GM12878 (cell line): ENCODE results near the gene MOB2. TPM values are rescaled to one million over a fixed set of nuclear protein-coding genes. Genes with fewer than 3 reads are reported as not detected.

Experiments
- ATAC-seq: fragments of 200-7000 bp; cut with Tn5 transposase; 3 replicates; pipeline ENCODE4 v1.9.1; 2020; ENCODE audit warnings: mild to moderate bottlenecking, moderate library complexity
- BruUV-seq: library from RNA; stranded (reverse); fragments of 400-500 nt; replicated peaks from 2 replicates; lab custom pipeline; 2021; lab: Mats Ljungman, UMichigan
- CTCF ChIA-PET: fragments of 300-600 bp; sonication (Branson Sonifier 250); formaldehyde crosslinking; extraction: SDS; loops from one replicate; lab custom pipeline; 2021; ENCODE audit warnings: inconsistent platforms; lab: Yijun Ruan, JAX
- POLR2A ChIA-PET: fragments of 350-600 bp; formaldehyde crosslinking; extraction: SDS; loops from one replicate; lab custom pipeline; 2021; ENCODE audit warnings: inconsistent platforms; lab: Charles Lee
- RAD21 ChIA-PET: fragments of 300-600 bp; sonication (Branson Sonifier 250); formaldehyde crosslinking; loops from one replicate; lab custom pipeline; 2023; ENCODE audit warnings: antibody characterized with exemption; ENCODE audit not compliant: unreplicated experiment; lab: Charles Lee
- SMC1A ChIA-PET: fragments of 300-600 bp; sonication (Branson Sonifier 250); formaldehyde crosslinking; loops from one replicate; lab custom pipeline; 2023; ENCODE audit not compliant: unreplicated experiment, uncharacterized antibody; lab: Charles Lee
- DNase-seq: peaks from one replicate; pipeline ENCODE4 v3.0.0-alpha.2; 2011; ENCODE audit warnings: low read depth, low spot score
- FAIRE-seq: peaks from 3 replicates; lab custom pipeline; 2011; peaks lifted over from hg19 to GRCh38; lab: Jason Lieb, UNC
- H2AFZ ChIP-seq: 2 replicates; pipeline ENCODE4 v1.6.0; 2011; ENCODE audit warnings: low read depth, low read length, control low read depth; ENCODE audit not compliant: control insufficient read depth
- H3K27ac ChIP-seq: 2 replicates; pipeline ENCODE4 v1.5.1; 2011; ENCODE audit warnings: control low read depth; ENCODE audit not compliant: control insufficient read depth, insufficient read depth
- H3K27me3 ChIP-seq, 2 experiments: replicated peaks in 1 of 2; 2 replicates each; pipeline versions ENCODE4 v1.6.0 to v1.6.1; 2011; ENCODE audit warnings: low read length in 1 of 2; ENCODE audit not compliant: control insufficient read depth in 2 of 2, insufficient read depth in 2 of 2
- H3K36me3 ChIP-seq, 2 experiments: 2 replicates each; pipeline ENCODE4 v1.5.1; 2011; ENCODE audit warnings: low read length in 1 of 2; ENCODE audit not compliant: control insufficient read depth in 2 of 2, insufficient read depth in 2 of 2
- H3K4me1 ChIP-seq: 2 replicates; pipeline ENCODE4 v1.6.1; 2011; ENCODE audit warnings: mild to moderate bottlenecking, low read length, moderate library complexity, mixed read lengths; ENCODE audit not compliant: control insufficient read depth, insufficient read depth
- H3K4me2 ChIP-seq: 2 replicates; pipeline ENCODE4 v1.6.0; 2011; ENCODE audit warnings: control low read depth; ENCODE audit not compliant: control insufficient read depth, insufficient read depth
- H3K4me3 ChIP-seq: fragments of 200-600 bp; sonication (generic); 2 replicates; pipeline ENCODE4 v1.5.1; 2016
- H3K79me2 ChIP-seq: 2 replicates; pipeline ENCODE4 v1.6.0; 2011; ENCODE audit warnings: low read length; ENCODE audit not compliant: control insufficient read depth, insufficient read depth
- H3K9ac ChIP-seq: 2 replicates; pipeline ENCODE4 v1.8.0; 2011; ENCODE audit warnings: low read length, control low read depth, mixed read lengths; ENCODE audit not compliant: control insufficient read depth, insufficient read depth
- H3K9me3 ChIP-seq: replicated peaks from 3 replicates; pipeline ENCODE4 v1.5.1; 2011; ENCODE audit warnings: mild to moderate bottlenecking, low read length; ENCODE audit not compliant: control insufficient read depth, insufficient read depth
- H4K20me1 ChIP-seq: 2 replicates; pipeline ENCODE4 v1.6.0; 2011; ENCODE audit not compliant: control insufficient read depth, insufficient read depth
- BRCA1 ChIP-seq: IDR thresholded peaks from 2 replicates; pipeline ENCODE4 v1.6.1; 2011; ENCODE audit warnings: low read depth, low read length, improper control_type of control experiment
- CBX3 ChIP-seq: fragments of 200-600 bp; sonication (generic); IDR thresholded peaks from 2 replicates; pipeline ENCODE4 v1.6.1; 2016; ENCODE audit warnings: low read depth, borderline replicate concordance
- EED ChIP-seq: sonication (generic); IDR thresholded peaks from 2 replicates; pipeline ENCODE4 v1.6.1; 2016; ENCODE audit warnings: antibody characterized with exemption, low read depth
- IKZF1 ChIP-seq: fragments of 450-650 bp; conservative IDR thresholded peaks from 2 replicates; pipeline ENCODE4 v1.6.1; 2017; ENCODE audit warnings: antibody characterized with exemption, mild to moderate bottlenecking
- LARP7 ChIP-seq: fragments of 450-650 bp; IDR thresholded peaks from 2 replicates; pipeline ENCODE4 v1.6.1; 2017; ENCODE audit warnings: mild to moderate bottlenecking
- MEF2A ChIP-seq: IDR thresholded peaks from 2 replicates; pipeline ENCODE4 v1.6.1; 2011; ENCODE audit warnings: low read depth, mild to moderate bottlenecking, low read length, moderate library complexity; ENCODE audit not compliant: insufficient read depth
- PAX5 ChIP-seq: IDR thresholded peaks from 2 replicates; pipeline ENCODE4 v1.6.1; 2011; ENCODE audit warnings: low read depth, low read length, borderline replicate concordance
- RCOR1 ChIP-seq: conservative IDR thresholded peaks from 2 replicates; pipeline ENCODE4 v1.6.1; 2012; ENCODE audit warnings: low read depth, low read length, improper control_type of control experiment
- WGBS: methylation state at CpG from one replicate; pipeline ENCODE4 v1.1.6; 2016; ENCODE audit warnings: low lambda C conversion rate; ENCODE audit not compliant: insufficient replicate concordance, insufficient coverage; ENCODE audit errors: missing lambda C conversion rate; 5-methylcytosine and 5-hydroxymethylcytosine counted together
- in situ Hi-C: fragments of 300-500 bp; cut with MboI; formaldehyde crosslinking; loops from 9 replicates; pipeline ENCODE4 v1.14.3; 2018; ENCODE audit warnings: mixed read lengths
- intact Hi-C: fragments of 100-400 bp; cut with micrococcal nuclease; formaldehyde crosslinking; loops from one replicate; pipeline ENCODE4 v1.14.2; 2022; ENCODE audit not compliant: unreplicated experiment
- polyA plus RNA-seq, 11 experiments: library from polyadenylated mRNA; depleted of rRNA in 4 of 11; unstranded in 6 of 11; stranded (reverse) in 5 of 11; fragments of >200 nt; fragmentation: Nextera tagmentation in 4 of 11; fragmentation: Illumina TruSeq in 1 of 11; extraction: Ambion mirVana in 4 of 11; extraction: Trizol in 1 of 11; gene quantifications; 1 replicate in 1 of 11; 2 replicates in 10 of 11; pipeline versions ENCODE4 v1.2.1 to v1.2.3, GENCODE V29; 2011 to 2016; ENCODE audit warnings: inconsistent platforms in 2 of 11, missing spikeins in 2 of 11, low read depth in 1 of 11
- total RNA-seq, 4 experiments: library from RNA; depleted of rRNA in 3 of 4; stranded (reverse); fragments of >200 nt in 3 of 4; fragmentation: Illumina TruSeq in 1 of 4; extraction: Trizol in 1 of 4; gene quantifications; 2 replicates each; pipeline versions ENCODE4 v1.2.1 to v1.2.3, GENCODE V29; 2013 to 2021
- TF ChIP-seq, protein P1 (sequence below): IDR thresholded peaks from 2 replicates; pipeline ENCODE4 v1.6.1; 2012; ENCODE audit warnings: low read length, inconsistent platforms
- TF ChIP-seq, protein P2 (sequence below): IDR thresholded peaks from 2 replicates; pipeline ENCODE4 v1.6.1; 2012; ENCODE audit warnings: low read depth, low read length, improper control_type of control experiment
- TF ChIP-seq, protein P3 (sequence below): IDR thresholded peaks from 2 replicates; pipeline ENCODE4 v1.6.1; 2011; ENCODE audit warnings: borderline replicate concordance, low read depth, mild to moderate bottlenecking, moderate library complexity, low read length; ENCODE audit not compliant: insufficient read depth, poor library complexity, severe bottlenecking
- TF ChIP-seq, protein P4 (sequence below): fragments of 450-650 bp; IDR thresholded peaks from 2 replicates; pipeline ENCODE4 v1.6.1; 2016; ENCODE audit warnings: mild to moderate bottlenecking

The MOB2 gene
- total and polyA plus RNA-seq, 10 of the 15 experiments (the other 5 are each of a cell fraction or from before 2014, with no cell fraction given) = 0.10 to 34.6 (median 15.5) TPM

DNA sequence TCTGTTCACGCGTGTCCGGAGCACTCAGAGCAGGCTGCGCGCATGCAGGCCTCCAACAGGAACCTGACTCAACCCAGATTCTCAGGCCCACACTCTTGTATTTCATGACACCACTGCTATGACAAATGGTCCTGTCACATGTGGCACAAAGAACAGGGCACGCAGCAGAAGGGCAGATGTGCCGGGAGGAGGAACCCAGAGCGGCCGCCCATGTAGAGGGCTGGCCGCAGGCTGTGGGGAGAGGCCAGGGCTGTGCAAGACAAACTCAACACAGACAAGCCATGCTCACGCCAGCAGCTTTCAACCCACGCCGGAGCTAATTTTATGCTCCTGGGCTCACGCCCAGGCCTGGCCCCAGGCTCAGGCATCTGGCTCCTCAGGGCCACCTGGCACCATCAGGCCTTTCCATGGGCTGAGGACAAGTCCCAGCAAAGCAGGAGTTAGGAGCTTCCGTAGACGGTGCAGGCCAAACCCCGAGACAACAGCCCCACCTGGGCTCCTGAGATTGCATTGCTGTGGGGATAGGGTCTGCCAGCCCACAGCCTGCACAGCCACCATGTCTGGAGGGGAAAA lies 45.5 kb upstream of the MOB2 start (continued):
- TF ChIP-seq, protein P1, sequence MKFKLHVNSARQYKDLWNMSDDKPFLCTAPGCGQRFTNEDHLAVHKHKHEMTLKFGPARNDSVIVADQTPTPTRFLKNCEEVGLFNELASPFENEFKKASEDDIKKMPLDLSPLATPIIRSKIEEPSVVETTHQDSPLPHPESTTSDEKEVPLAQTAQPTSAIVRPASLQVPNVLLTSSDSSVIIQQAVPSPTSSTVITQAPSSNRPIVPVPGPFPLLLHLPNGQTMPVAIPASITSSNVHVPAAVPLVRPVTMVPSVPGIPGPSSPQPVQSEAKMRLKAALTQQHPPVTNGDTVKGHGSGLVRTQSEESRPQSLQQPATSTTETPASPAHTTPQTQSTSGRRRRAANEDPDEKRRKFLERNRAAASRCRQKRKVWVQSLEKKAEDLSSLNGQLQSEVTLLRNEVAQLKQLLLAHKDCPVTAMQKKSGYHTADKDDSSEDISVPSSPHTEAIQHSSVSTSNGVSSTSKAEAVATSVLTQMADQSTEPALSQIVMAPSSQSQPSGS = no peak

DNA sequence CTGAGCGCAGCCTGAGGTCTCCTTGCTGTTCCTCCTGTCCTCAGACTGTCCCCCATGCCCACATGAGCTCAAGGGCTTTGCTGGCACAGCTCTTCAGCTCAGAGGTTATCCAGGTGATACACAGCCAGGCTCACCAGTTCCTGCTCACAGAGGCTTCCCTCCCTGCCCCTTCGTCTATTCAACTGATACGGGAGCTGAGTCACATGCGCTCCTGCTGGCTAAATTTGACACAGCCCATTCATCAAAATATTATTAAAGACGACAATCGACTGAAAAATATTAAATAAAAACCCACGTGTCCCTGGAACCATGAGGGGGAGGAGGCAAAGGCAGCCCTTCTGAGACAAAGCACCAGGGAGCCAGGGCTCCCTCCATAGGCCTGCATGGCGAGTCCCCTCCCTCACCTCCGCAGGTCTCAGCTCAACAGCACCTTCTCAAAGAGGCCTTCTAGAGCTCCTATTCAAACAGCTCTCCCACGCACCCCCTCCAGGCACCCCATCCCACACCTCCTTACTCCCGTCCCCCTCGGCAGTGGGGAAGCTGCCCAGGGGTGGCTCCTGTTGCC lies 45.0 kb upstream of the MOB2 start:
- BruUV-seq = no TSS peak
- H3K4me1 ChIP-seq = no peaks in the 10 kb centered on the region
- ATAC-seq = no peak
- no peak for DNase-seq
- POLR2A ChIA-PET = no interaction called here
- in situ Hi-C loops = no loop called here
- RAD21 ChIA-PET = no interaction called here
- H3K79me2 ChIP-seq = peaks cover 1% of the 10 kb centered on the region
- H3K4me3 ChIP-seq = no peak overlapping the region
- H2AFZ ChIP-seq = no peak overlapping the region
- peaks cover 0 to 3% of the 10 kb centered on the region in 2 experiments; a peak in 3 of 4 replicates for H3K36me3 ChIP-seq
- H4K20me1 ChIP-seq = peaks cover 7% of the 10 kb centered on the region; the same call in 1 of the 2 replicates
- CTCF ChIA-PET = no interaction called here
- 88% methylated on average over 12 of the region's 12 CpGs for WGBS
- H3K9me3 ChIP-seq = no peaks in the 10 kb centered on the region
- TF ChIP-seq MEF2A (no peak), IKZF1 (no peak), EED (no peak), CBX3 (no peak), BRCA1 (no peak), PAX5 (no peak), LARP7 (no peak), RCOR1 (no peak)
- TF ChIP-seq, protein P2, sequence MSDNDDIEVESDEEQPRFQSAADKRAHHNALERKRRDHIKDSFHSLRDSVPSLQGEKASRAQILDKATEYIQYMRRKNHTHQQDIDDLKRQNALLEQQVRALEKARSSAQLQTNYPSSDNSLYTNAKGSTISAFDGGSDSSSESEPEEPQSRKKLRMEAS = no peak
- TF ChIP-seq, protein P3, sequence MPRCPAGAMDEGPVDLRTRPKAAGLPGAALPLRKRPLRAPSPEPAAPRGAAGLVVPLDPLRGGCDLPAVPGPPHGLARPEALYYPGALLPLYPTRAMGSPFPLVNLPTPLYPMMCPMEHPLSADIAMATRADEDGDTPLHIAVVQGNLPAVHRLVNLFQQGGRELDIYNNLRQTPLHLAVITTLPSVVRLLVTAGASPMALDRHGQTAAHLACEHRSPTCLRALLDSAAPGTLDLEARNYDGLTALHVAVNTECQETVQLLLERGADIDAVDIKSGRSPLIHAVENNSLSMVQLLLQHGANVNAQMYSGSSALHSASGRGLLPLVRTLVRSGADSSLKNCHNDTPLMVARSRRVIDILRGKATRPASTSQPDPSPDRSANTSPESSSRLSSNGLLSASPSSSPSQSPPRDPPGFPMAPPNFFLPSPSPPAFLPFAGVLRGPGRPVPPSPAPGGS = no peak
- TF ChIP-seq, protein P4, sequence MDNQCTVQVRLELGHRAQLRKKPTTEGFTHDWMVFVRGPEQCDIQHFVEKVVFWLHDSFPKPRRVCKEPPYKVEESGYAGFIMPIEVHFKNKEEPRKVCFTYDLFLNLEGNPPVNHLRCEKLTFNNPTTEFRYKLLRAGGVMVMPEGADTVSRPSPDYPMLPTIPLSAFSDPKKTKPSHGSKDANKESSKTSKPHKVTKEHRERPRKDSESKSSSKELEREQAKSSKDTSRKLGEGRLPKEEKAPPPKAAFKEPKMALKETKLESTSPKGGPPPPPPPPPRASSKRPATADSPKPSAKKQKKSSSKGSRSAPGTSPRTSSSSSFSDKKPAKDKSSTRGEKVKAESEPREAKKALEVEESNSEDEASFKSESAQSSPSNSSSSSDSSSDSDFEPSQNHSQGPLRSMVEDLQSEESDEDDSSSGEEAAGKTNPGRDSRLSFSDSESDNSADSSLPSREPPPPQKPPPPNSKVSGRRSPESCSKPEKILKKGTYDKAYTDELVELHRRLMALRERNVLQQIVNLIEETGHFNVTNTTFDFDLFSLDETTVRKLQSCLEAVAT = no peak
- TF ChIP-seq, all 136 proteins: peak for 0
- no peak for FAIRE-seq
- H3K27me3 ChIP-seq = no peaks in the 10 kb centered on the region
- intact Hi-C loops = no loop called here
- H3K9ac ChIP-seq = no peak overlapping the region
- H3K4me2 ChIP-seq = no peak overlapping the region
- SMC1A ChIA-PET = no interaction called here
- H3K27ac ChIP-seq = no peak overlapping the region
